HepG2 (cell line): ENCODE results near the gene OSBPL1A. TPM values are rescaled to one million over a fixed set of nuclear protein-coding genes. Genes with fewer than 3 reads are reported as not detected.

Experiments used
- ELF1 ChIP-seq: sonication (generic); formaldehyde crosslinking; IDR thresholded peaks from 2 replicates; pipeline ENCODE4 v1.4.0; 2020; ENCODE audit warnings: missing genetic modification reagents
- ESRRA ChIP-seq: sonication (generic); formaldehyde crosslinking; IDR thresholded peaks from 2 replicates; pipeline ENCODE4 v1.5.1; 2020; ENCODE audit warnings: mild to moderate bottlenecking, low read depth, missing genetic modification reagents
- HES4 ChIP-seq: sonication (generic); formaldehyde crosslinking; IDR thresholded peaks from 2 replicates; pipeline ENCODE4 v1.9.0; 2021; ENCODE audit warnings: mild to moderate bottlenecking, missing genetic modification reagents, borderline replicate concordance
- KDM6A ChIP-seq: IDR thresholded peaks from 2 replicates; pipeline ENCODE4 v1.6.1; 2016; ENCODE audit warnings: low read depth
- MAFF ChIP-seq: IDR thresholded peaks from 2 replicates; pipeline ENCODE4 v1.6.1; 2011; ENCODE audit warnings: low read depth, low read length, improper control_type of control experiment
- RFX3 ChIP-seq: IDR thresholded peaks from 2 replicates; pipeline ENCODE4 v1.6.1; 2016; ENCODE audit warnings: missing biosample characterization, missing genetic modification reagents
- TBX3 ChIP-seq: fragments of 450-650 bp; IDR thresholded peaks from 2 replicates; pipeline ENCODE4 v1.6.1; 2017; ENCODE audit warnings: antibody characterized with exemption, mild to moderate bottlenecking, inconsistent platforms, borderline replicate concordance
- YEATS4 ChIP-seq: sonication (generic); formaldehyde crosslinking; IDR thresholded peaks from 2 replicates; pipeline ENCODE4 v1.4.0; 2020; ENCODE audit warnings: missing genetic modification reagents, borderline replicate concordance
- ZFP1 ChIP-seq: IDR thresholded peaks from 2 replicates; pipeline ENCODE4 v1.6.1; 2016
- ZFP62 ChIP-seq: sonication (generic); formaldehyde crosslinking; IDR thresholded peaks from 2 replicates; pipeline ENCODE4 v1.4.0; 2020; ENCODE audit warnings: missing genetic modification reagents
- ZNF264 ChIP-seq: sonication (generic); formaldehyde crosslinking; IDR thresholded peaks from 2 replicates; pipeline ENCODE4 v1.4.0; 2020; ENCODE audit warnings: missing genetic modification reagents
- ZNF432 ChIP-seq: sonication (generic); formaldehyde crosslinking; IDR thresholded peaks from 2 replicates; pipeline ENCODE4 v1.5.0; 2020; ENCODE audit warnings: missing genetic modification reagents, mild to moderate bottlenecking, borderline replicate concordance
- ZNF772 ChIP-seq: sonication (generic); formaldehyde crosslinking; IDR thresholded peaks from 2 replicates; pipeline ENCODE4 v1.5.0; 2020; ENCODE audit warnings: mild to moderate bottlenecking, missing genetic modification reagents
- polyA plus RNA-seq, 8 experiments: library from polyadenylated mRNA; depleted of rRNA in 3 of 8; stranded (reverse) in 7 of 8; unstranded in 1 of 8; fragments of >200 nt; fragmentation: Illumina TruSeq in 4 of 8; extraction: Trizol in 4 of 8; gene quantifications; 2 replicates each; pipeline versions ENCODE4 v1.2.1 to v1.2.3, GENCODE V29; 2011 to 2016; ENCODE audit warnings: low read depth in 4 of 8, missing spikeins in 1 of 8, mixed read lengths in 1 of 8; ENCODE audit not compliant: insufficient read depth in 1 of 8
- total RNA-seq, 5 experiments: library from RNA; depleted of rRNA; stranded (reverse); fragments of >200 nt; fragmentation: Illumina TruSeq; extraction: Trizol; gene quantifications; 2 replicates each; pipeline ENCODE4 v1.2.3, GENCODE V29; 2016; ENCODE audit warnings: low read depth in 1 of 5
- TF ChIP-seq, protein P1 (sequence below): sonication (generic); formaldehyde crosslinking; IDR thresholded peaks from 2 replicates; pipeline ENCODE4 v1.4.0; 2020; ENCODE audit warnings: missing genetic modification reagents
- TF ChIP-seq, protein P2 (sequence below): sonication (generic); formaldehyde crosslinking; IDR thresholded peaks from 2 replicates; pipeline ENCODE4 v1.8.0; 2022; ENCODE audit warnings: missing genetic modification reagents, mild to moderate bottlenecking, borderline replicate concordance
- TF ChIP-seq, protein P3 (sequence below): sonication (generic); formaldehyde crosslinking; IDR thresholded peaks from 2 replicates; pipeline ENCODE4 v1.9.0; 2022; ENCODE audit warnings: missing genetic modification reagents, mild to moderate bottlenecking, borderline replicate concordance
- TF ChIP-seq, protein P4 (sequence below): sonication (generic); formaldehyde crosslinking; IDR thresholded peaks from 2 replicates; pipeline ENCODE4 v1.4.0; 2020; ENCODE audit warnings: missing genetic modification reagents, mild to moderate bottlenecking, borderline replicate concordance
- TF ChIP-seq, protein P5 (sequence below): sonication (generic); formaldehyde crosslinking; IDR thresholded peaks from 2 replicates; pipeline ENCODE4 v1.4.0; 2020; ENCODE audit warnings: mild to moderate bottlenecking, missing genetic modification reagents

OSBPL1A gene
- total and polyA plus RNA-seq, 2 of the 13 experiments (the other 11 are each of a cell fraction or from before 2014, with no cell fraction given): 0.02 TPM; not detected in 1

DNA sequence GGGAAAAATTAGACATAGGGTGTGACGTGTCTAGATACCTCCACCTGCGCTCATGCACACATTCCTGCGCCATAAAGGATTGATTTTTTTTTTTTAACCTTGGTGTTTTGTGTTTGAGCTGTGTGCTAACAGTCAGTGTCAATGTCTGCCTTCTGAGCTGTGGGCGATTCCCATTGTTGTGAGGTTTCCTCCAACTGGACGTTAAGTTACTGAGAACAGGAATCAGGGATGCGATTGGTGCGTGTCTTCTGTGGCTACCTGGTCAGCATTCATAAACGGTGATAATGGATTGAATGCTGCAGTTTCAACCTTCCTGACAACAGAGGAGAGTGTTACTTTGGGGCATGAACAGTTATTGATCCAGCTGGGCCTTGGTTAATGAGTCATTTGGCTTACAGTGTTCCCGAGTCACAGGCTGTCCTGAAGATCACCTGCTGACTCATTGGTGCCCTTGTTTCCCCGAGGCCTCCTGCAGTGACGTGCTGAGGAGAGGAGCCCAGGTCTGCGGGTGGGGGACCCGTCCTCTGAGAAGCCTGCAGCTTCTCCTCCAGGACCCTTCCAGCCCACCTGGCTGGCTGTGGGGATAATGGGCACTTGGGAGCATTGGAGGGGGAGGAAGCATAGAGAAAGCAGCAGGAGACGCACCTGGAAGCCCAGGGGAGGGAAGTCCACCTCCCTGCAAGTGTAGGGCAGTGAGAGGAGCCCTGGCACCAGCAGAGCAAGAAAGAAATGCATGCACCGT, 284.6 kb downstream of the OSBPL1A start (continued):
- TF ChIP-seq, protein P1, sequence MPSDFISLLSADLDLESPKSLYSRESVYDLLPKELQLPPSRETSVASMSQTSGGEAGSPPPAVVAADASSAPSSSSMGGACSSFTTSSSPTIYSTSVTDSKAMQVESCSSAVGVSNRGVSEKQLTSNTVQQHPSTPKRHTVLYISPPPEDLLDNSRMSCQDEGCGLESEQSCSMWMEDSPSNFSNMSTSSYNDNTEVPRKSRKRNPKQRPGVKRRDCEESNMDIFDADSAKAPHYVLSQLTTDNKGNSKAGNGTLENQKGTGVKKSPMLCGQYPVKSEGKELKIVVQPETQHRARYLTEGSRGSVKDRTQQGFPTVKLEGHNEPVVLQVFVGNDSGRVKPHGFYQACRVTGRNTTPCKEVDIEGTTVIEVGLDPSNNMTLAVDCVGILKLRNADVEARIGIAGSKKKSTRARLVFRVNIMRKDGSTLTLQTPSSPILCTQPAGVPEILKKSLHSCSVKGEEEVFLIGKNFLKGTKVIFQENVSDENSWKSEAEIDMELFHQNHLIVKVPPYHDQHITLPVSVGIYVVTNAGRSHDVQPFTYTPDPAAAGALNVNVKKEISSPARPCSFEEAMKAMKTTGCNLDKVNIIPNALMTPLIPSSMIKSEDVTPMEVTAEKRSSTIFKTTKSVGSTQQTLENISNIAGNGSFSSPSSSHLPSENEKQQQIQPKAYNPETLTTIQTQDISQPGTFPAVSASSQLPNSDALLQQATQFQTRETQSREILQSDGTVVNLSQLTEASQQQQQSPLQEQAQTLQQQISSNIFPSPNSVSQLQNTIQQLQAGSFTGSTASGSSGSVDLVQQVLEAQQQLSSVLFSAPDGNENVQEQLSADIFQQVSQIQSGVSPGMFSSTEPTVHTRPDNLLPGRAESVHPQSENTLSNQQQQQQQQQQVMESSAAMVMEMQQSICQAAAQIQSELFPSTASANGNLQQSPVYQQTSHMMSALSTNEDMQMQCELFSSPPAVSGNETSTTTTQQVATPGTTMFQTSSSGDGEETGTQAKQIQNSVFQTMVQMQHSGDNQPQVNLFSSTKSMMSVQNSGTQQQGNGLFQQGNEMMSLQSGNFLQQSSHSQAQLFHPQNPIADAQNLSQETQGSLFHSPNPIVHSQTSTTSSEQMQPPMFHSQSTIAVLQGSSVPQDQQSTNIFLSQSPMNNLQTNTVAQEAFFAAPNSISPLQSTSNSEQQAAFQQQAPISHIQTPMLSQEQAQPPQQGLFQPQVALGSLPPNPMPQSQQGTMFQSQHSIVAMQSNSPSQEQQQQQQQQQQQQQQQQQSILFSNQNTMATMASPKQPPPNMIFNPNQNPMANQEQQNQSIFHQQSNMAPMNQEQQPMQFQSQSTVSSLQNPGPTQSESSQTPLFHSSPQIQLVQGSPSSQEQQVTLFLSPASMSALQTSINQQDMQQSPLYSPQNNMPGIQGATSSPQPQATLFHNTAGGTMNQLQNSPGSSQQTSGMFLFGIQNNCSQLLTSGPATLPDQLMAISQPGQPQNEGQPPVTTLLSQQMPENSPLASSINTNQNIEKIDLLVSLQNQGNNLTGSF (CRISPR knock-in tag): no peak
- TF ChIP-seq ZNF772 (CRISPR knock-in tag) (no peak), ESRRA (CRISPR knock-in tag) (peak; percentile 40; the same call in 1 of the 2 replicates), TBX3 (peak; percentile 81), RFX3 (CRISPR knock-in tag) (no peak), ELF1 (CRISPR knock-in tag) (peak; percentile 25; the same call in 1 of the 2 replicates), MAFF (peak; percentile 67), HES4 (CRISPR knock-in tag) (no peak), ZNF432 (CRISPR knock-in tag) (no peak), ZFP62 (CRISPR knock-in tag) (no peak), KDM6A (peak; percentile 70), ZFP1 (CRISPR knock-in tag) (no peak), ZNF264 (CRISPR knock-in tag) (no peak), YEATS4 (peak; percentile 59)
- TF ChIP-seq, protein P2, sequence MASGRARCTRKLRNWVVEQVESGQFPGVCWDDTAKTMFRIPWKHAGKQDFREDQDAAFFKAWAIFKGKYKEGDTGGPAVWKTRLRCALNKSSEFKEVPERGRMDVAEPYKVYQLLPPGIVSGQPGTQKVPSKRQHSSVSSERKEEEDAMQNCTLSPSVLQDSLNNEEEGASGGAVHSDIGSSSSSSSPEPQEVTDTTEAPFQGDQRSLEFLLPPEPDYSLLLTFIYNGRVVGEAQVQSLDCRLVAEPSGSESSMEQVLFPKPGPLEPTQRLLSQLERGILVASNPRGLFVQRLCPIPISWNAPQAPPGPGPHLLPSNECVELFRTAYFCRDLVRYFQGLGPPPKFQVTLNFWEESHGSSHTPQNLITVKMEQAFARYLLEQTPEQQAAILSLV (CRISPR knock-in tag): no peak
- TF ChIP-seq, protein P3, sequence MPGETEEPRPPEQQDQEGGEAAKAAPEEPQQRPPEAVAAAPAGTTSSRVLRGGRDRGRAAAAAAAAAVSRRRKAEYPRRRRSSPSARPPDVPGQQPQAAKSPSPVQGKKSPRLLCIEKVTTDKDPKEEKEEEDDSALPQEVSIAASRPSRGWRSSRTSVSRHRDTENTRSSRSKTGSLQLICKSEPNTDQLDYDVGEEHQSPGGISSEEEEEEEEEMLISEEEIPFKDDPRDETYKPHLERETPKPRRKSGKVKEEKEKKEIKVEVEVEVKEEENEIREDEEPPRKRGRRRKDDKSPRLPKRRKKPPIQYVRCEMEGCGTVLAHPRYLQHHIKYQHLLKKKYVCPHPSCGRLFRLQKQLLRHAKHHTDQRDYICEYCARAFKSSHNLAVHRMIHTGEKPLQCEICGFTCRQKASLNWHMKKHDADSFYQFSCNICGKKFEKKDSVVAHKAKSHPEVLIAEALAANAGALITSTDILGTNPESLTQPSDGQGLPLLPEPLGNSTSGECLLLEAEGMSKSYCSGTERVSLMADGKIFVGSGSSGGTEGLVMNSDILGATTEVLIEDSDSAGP (CRISPR knock-in tag): peak; percentile 40; the same call in 1 of the 2 replicates
- TF ChIP-seq, protein P4, sequence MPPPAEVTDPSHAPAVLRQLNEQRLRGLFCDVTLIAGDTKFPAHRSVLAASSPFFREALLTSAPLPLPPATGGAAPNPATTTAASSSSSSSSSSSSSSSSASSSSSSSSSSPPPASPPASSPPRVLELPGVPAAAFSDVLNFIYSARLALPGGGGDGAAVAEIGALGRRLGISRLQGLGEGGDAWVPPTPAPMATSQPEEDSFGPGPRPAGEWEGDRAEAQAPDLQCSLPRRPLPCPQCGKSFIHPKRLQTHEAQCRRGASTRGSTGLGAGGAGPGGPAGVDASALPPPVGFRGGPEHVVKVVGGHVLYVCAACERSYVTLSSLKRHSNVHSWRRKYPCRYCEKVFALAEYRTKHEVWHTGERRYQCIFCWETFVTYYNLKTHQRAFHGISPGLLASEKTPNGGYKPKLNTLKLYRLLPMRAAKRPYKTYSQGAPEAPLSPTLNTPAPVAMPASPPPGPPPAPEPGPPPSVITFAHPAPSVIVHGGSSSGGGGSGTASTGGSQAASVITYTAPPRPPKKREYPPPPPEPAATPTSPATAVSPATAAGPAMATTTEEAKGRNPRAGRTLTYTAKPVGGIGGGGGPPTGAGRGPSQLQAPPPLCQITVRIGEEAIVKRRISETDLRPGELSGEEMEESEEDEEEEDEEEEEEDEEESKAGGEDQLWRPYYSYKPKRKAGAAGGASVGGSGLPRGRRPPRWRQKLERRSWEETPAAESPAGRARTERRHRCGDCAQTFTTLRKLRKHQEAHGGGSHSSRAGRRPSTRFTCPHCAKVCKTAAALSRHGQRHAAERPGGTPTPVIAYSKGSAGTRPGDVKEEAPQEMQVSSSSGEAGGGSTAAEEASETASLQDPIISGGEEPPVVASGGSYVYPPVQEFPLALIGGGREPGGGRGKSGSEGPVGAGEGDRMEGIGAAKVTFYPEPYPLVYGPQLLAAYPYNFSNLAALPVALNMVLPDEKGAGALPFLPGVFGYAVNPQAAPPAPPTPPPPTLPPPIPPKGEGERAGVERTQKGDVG (CRISPR knock-in tag): peak; percentile 77; the same call in 1 of the 2 replicates
- TF ChIP-seq, protein P5, sequence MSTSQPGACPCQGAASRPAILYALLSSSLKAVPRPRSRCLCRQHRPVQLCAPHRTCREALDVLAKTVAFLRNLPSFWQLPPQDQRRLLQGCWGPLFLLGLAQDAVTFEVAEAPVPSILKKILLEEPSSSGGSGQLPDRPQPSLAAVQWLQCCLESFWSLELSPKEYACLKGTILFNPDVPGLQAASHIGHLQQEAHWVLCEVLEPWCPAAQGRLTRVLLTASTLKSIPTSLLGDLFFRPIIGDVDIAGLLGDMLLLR (CRISPR knock-in tag): no peak
